ENCODE data around the gene YY2.
A peak's percentile ranks its signal among the peaks of the same experiment; 100 is the strongest.
"Not testable (repeated sequence)": the region's sequence is repeated elsewhere in the genome, so short reads cannot be mapped to it uniquely, and the experiment has no call there.

Gene YY2

GRCh38 chrX:21855937-21856415, at the start of gene YY2:
Gene YY2, plus strand, starts transcription at chrX:21855987. Its CDS starts 498 bp downstream, at chrX:21856485.
- DNase-seq = no peak

- no peak for DNase-seq
These were observed 49.1 kb upstream of the YY2 start for GRCh38 chrX:21806691-21807090.

DNA sequence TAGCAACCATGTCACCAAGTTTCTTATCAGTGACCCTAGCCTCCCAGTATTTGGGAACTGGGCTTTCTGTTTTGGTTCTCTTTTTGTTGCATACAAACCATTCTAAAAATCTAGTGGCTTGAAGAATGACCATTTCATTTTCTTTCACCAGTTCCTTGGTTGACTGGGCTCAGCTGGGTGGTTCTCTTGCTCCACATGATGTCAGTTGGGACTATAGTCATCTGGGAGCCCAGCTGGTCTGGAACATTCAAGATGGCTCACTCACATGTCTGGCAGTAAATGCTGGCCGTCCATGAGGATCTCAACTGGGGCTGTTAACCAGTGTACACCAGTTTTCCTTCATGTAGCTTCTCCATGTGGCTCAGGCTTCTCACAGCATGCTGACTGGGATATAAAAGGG, 44.0 kb upstream of the YY2 start:
- DNase-seq = no peak

- DNase-seq = no peak
These were observed 43.2 kb upstream of the YY2 start for GRCh38 chrX:21812628-21813027.

GRCh38 chrX:21813612-21814368, 42.0 kb upstream of the YY2 start:
- DNase-seq = no peak

GRCh38 chrX:21816136-21816535, 39.7 kb upstream of the YY2 start:
- DNase-seq = no peak

DNA sequence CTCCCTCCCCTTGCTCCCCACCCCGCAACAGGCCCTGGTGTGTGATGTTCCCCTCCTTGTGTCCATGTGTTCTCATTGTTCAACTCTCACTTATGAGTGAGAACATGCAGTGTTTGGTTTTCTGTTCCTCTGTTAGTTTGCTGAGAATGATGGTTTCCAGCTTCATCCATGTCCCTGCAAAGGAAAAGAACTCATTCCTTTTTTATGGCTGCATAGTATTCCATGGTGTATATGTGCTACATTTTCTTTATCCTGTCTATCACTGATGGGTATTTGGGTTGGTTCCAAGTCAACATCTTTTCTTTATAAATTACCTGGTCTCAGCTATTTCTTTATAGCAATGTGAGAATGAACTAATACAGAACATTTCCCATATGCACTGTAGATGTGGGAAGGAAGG, 35.6 kb upstream of the YY2 start:
- DNase-seq = not testable (repeated sequence)

- no peak for DNase-seq
These were observed 33.9 kb upstream of the YY2 start for GRCh38 chrX:21821875-21822274.

GRCh38 chrX:21831496-21831895, 24.3 kb upstream of the YY2 start:
- no peak for DNase-seq

DNA sequence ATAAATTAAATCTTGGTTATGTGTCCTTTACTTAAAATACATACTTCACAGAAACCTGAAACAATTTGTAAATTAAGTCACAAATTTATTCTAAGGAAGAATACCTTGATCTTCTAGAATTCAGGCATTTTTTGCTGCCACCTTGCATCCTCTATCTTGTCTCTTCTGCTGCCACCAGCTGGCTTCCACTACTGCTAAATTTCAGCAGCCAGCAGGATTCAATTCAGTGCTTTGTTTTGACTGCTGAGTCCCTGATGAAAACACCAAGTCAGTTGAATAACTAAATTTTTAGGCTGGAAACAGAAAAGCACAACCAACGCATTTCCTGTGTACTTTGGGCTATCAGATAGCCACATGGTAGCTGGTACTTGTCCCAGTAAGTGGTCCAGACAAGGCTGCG, 18.7 kb upstream of the YY2 start:
- no peak for DNase-seq

DNA sequence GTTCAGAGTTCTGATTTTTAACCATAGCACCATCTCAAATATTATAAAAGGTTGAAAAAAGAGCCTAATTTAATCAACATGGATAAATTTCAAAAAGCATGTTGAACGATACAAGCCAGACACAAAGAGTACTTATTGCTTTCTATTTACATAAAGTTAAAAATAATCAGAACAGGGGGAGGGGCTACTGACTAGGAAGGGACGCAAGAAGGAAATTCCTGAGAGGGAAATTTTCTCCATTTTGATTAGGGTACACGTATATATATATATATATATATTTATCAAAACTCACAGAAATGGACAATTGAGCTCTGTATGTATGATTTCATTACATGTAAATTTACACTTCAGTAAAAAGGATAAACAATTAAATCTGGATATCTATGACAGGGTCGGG, 16.9 kb upstream of the YY2 start:
- peak; percentile 20 for DNase-seq

GRCh38 chrX:21839334-21840192, 16.2 kb upstream of the YY2 start, which contains the start of gene MBTPS2:
Gene MBTPS2, plus strand, starts transcription at chrX:21839617. Its CDS starts 118 bp downstream, at chrX:21839735.
- peak; percentile 85 for DNase-seq

GRCh38 chrX:21840193-21840545, 15.6 kb upstream of the YY2 start:
- DNase-seq = peak; percentile 13

DNA sequence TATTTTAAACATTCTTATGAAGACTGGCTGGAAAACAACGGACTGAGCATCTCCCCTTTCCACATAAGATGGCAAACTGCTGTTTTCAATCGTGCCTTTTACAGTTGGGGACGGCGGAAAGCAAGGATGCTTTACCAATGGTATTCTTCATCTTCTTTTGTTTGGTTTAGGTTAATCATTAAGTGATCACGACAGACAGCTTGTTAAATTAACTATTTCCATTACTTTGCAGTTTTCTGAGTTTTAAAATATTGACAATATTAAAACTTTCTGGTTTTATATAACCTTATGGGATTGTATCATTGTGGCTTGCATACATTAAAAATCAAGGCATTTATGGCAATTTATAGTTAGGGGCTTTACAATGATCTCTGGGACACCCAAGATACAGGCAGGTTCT, 12.6 kb upstream of the YY2 start:
- DNase-seq = no peak

- no peak for DNase-seq
These were observed 10.7 kb upstream of the YY2 start for GRCh38 chrX:21845096-21845495.

DNA sequence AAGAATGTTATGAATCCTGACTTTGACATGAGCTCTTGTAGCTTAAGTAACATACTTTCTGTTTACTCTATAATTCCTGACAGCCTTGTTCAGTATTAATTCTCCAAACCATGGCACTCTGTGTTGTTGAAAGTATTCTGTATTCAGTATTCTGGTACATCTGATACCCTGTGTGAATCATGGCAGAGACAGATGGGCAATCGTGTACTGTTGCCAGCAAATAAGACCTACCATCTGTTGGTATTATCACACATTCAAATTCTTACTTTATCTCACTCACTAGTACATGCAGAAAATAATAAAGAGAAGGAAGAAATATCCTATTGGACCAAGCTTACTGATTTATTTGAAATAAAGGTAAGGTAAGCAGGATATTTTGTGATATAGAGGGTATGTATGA, 8.4 kb upstream of the YY2 start:
- no peak for DNase-seq

- DNase-seq = no peak
These were observed 2.2 kb upstream of the YY2 start for GRCh38 chrX:21853578-21853977.

DNA sequence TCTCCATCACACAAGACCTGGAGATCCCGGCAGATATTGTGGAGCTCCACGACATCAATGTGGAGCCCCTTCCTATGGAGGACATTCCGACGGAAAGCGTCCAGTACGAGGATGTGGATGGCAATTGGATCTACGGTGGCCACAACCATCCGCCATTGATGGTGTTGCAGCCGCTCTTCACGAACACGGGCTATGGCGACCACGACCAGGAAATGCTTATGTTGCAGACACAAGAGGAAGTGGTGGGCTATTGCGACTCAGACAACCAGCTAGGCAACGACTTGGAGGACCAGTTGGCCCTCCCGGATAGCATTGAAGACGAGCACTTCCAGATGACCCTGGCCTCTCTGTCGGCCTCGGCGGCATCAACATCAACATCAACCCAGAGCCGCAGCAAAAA, 717 bp downstream of the YY2 start:
- no peak for DNase-seq

DNA sequence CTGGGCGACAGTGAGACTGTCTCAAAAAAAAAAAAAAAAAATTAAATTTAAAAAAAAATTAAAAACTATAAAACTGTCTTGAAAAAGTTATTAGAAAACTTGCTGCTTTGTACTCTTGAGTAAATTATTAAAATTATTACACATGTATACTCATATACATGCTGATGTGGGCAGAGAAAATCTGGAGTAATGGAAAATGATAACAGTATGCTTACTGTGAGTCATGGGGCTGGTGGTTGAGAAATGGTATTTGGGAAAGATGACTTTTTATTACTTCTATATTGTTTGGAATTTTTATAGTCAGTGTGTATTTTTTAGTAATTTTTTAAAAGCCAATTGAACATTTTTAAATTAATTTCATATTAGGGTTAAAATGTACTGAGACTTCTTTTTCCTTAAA, 7.5 kb downstream of the YY2 start:
- no peak for DNase-seq

GRCh38 chrX:21865436-21865835, 9.6 kb downstream of the YY2 start:
- DNase-seq = no peak

GRCh38 chrX:21870494-21870893, 14.7 kb downstream of the YY2 start:
- DNase-seq = no peak

GRCh38 chrX:21873063-21873775, 17.4 kb downstream of the YY2 start:
- DNase-seq = no peak

- not testable (repeated sequence) for DNase-seq
These were observed 18.4 kb downstream of the YY2 start for GRCh38 chrX:21874182-21874581.
